T-helper 2 cell treated with Interferon-gamma antibody and Interleukin-4, amounts not matched to agents 5 μg/mL and 100 μg/mL, for 36 hours (primary cell): ENCODE results near the gene MRPS24.
A peak's percentile ranks its signal among the peaks of the same experiment; 100 is the strongest.

Experiments used
- DNase-seq: peaks from one replicate; pipeline ENCODE4 v3.0.0; 2021; ENCODE audit warnings: low spot score
- H3K27ac Mint-ChIP-seq: one replicate; pipeline ENCODE4 v1.8.0; 2021; ENCODE audit warnings: mild to moderate bottlenecking, mixed read lengths
- H3K27me3 Mint-ChIP-seq: one replicate; pipeline ENCODE4 v1.8.0; 2021; ENCODE audit warnings: low read depth, mixed read lengths
- H3K36me3 Mint-ChIP-seq: one replicate; pipeline ENCODE4 v1.8.0; 2021; ENCODE audit warnings: low read depth, mixed read lengths
- H3K4me1 Mint-ChIP-seq: one replicate; pipeline ENCODE4 v1.8.0; 2021; ENCODE audit warnings: low read depth, mixed read lengths
- H3K4me3 Mint-ChIP-seq: one replicate; pipeline ENCODE4 v1.8.0; 2022; ENCODE audit warnings: mild to moderate bottlenecking, moderate library complexity, mixed read lengths
- H3K9me3 Mint-ChIP-seq: one replicate; pipeline ENCODE4 v1.8.0; 2021; ENCODE audit warnings: mixed read lengths

The MRPS24 gene

GRCh38 chr7:43869867-43870240 lies 537 bp upstream of the MRPS24 start:
- H3K36me3 Mint-ChIP-seq = peaks cover 30% of the 10 kb centered on the region
- no peaks in the 10 kb centered on the region for H3K27me3 Mint-ChIP-seq
- H3K4me3 Mint-ChIP-seq = peak overlapping the region; percentile 97
- peak; percentile 21 for DNase-seq
- H3K27ac Mint-ChIP-seq = peak overlapping the region; percentile 86
- no peaks in the 10 kb centered on the region for H3K9me3 Mint-ChIP-seq
- H3K4me1 Mint-ChIP-seq = peaks cover 14% of the 10 kb centered on the region

- H3K27ac Mint-ChIP-seq = peak overlapping the region; percentile 90
- H3K27me3 Mint-ChIP-seq = peaks cover 3% of the 10 kb centered on the region
- H3K36me3 Mint-ChIP-seq = peaks cover 27% of the 10 kb centered on the region
- H3K4me3 Mint-ChIP-seq = peak overlapping the region; percentile 93
- H3K4me1 Mint-ChIP-seq = peaks cover 14% of the 10 kb centered on the region
- no peak for DNase-seq
- no peaks in the 10 kb centered on the region for H3K9me3 Mint-ChIP-seq
These were observed 674 bp downstream of the MRPS24 start for GRCh38 chr7:43868681-43869005.

GRCh38 chr7:43868181-43868580 lies 1.1 kb downstream of the MRPS24 start:
- H3K4me1 Mint-ChIP-seq = peaks cover 14% of the 10 kb centered on the region
- peak overlapping the region; percentile 93 for H3K4me3 Mint-ChIP-seq
- H3K9me3 Mint-ChIP-seq = no peaks in the 10 kb centered on the region
- H3K36me3 Mint-ChIP-seq = peaks cover 25% of the 10 kb centered on the region
- peaks cover 6% of the 10 kb centered on the region for H3K27me3 Mint-ChIP-seq
- DNase-seq = no peak
- no peak overlapping the region for H3K27ac Mint-ChIP-seq

- H3K4me1 Mint-ChIP-seq = peaks cover 12% of the 10 kb centered on the region
- H3K27me3 Mint-ChIP-seq = peaks cover 15% of the 10 kb centered on the region
- DNase-seq = no peak
- H3K9me3 Mint-ChIP-seq = no peaks in the 10 kb centered on the region
- H3K4me3 Mint-ChIP-seq = no peak overlapping the region
- H3K27ac Mint-ChIP-seq = no peak overlapping the region
- H3K36me3 Mint-ChIP-seq = peaks cover 22% of the 10 kb centered on the region
These were observed 4.0 kb downstream of the MRPS24 start for GRCh38 chr7:43865277-43865676.

- no peak for DNase-seq
- peaks cover 18% of the 10 kb centered on the region for H3K27me3 Mint-ChIP-seq
- no peak overlapping the region for H3K4me3 Mint-ChIP-seq
- H3K36me3 Mint-ChIP-seq = peaks cover 22% of the 10 kb centered on the region
- H3K9me3 Mint-ChIP-seq = no peaks in the 10 kb centered on the region
- no peak overlapping the region for H3K27ac Mint-ChIP-seq
- peaks cover 6% of the 10 kb centered on the region for H3K4me1 Mint-ChIP-seq
These were observed 5.2 kb downstream of the MRPS24 start for GRCh38 chr7:43864126-43864525.

- no peaks in the 10 kb centered on the region for H3K36me3 Mint-ChIP-seq
- no peaks in the 10 kb centered on the region for H3K4me1 Mint-ChIP-seq
- no peak overlapping the region for H3K27ac Mint-ChIP-seq
- H3K9me3 Mint-ChIP-seq = no peaks in the 10 kb centered on the region
- peak; percentile 11 for DNase-seq
- H3K4me3 Mint-ChIP-seq = no peak overlapping the region
- H3K27me3 Mint-ChIP-seq = peaks cover 10% of the 10 kb centered on the region
These were observed 12.3 kb downstream of the MRPS24 start for GRCh38 chr7:43856996-43857395.

- DNase-seq = no peak
- Mint-ChIP-seq H3K27ac (no peak overlapping the region), H3K36me3 (no peaks in the 10 kb centered on the region), H3K4me3 (no peak overlapping the region), H3K4me1 (no peaks in the 10 kb centered on the region), H3K27me3 (peaks cover 8% of the 10 kb centered on the region), H3K9me3 (no peaks in the 10 kb centered on the region)
These were observed 13.0 kb downstream of the MRPS24 start for GRCh38 chr7:43856316-43856715.

- Mint-ChIP-seq H3K9me3 (no peaks in the 10 kb centered on the region), H3K4me1 (peaks cover 1% of the 10 kb centered on the region), H3K27me3 (peaks cover 4% of the 10 kb centered on the region), H3K27ac (no peak overlapping the region), H3K4me3 (no peak overlapping the region), H3K36me3 (no peaks in the 10 kb centered on the region)
- no peak for DNase-seq
These were observed 14.1 kb downstream of the MRPS24 start for GRCh38 chr7:43855176-43855575.

- Mint-ChIP-seq H3K4me3 (no peak overlapping the region), H3K4me1 (peaks cover 5% of the 10 kb centered on the region), H3K27me3 (peaks cover 4% of the 10 kb centered on the region), H3K9me3 (no peaks in the 10 kb centered on the region), H3K36me3 (no peaks in the 10 kb centered on the region), H3K27ac (no peak overlapping the region)
- DNase-seq = no peak
These were observed 17.5 kb downstream of the MRPS24 start for GRCh38 chr7:43851805-43852204.

- Mint-ChIP-seq H3K36me3 (no peaks in the 10 kb centered on the region), H3K27ac (no peak overlapping the region), H3K4me1 (peaks cover 5% of the 10 kb centered on the region), H3K9me3 (no peaks in the 10 kb centered on the region), H3K27me3 (peaks cover 4% of the 10 kb centered on the region), H3K4me3 (no peak overlapping the region)
- DNase-seq = no peak
These were observed 18.8 kb downstream of the MRPS24 start for GRCh38 chr7:43850348-43851116.

GRCh38 chr7:43849047-43849446 lies 20.3 kb downstream of the MRPS24 start:
- DNase-seq = no peak
- no peaks in the 10 kb centered on the region for H3K9me3 Mint-ChIP-seq
- H3K27ac Mint-ChIP-seq = no peak overlapping the region
- peaks cover 5% of the 10 kb centered on the region for H3K4me1 Mint-ChIP-seq
- no peaks in the 10 kb centered on the region for H3K36me3 Mint-ChIP-seq
- peaks cover 4% of the 10 kb centered on the region for H3K27me3 Mint-ChIP-seq
- H3K4me3 Mint-ChIP-seq = no peak overlapping the region

- Mint-ChIP-seq H3K9me3 (no peaks in the 10 kb centered on the region), H3K27me3 (peaks cover 9% of the 10 kb centered on the region)
These were observed 21.8 kb downstream of the MRPS24 start for GRCh38 chr7:43847496-43847895.

GRCh38 chr7:43844662-43845061 lies 24.7 kb downstream of the MRPS24 start:
- Mint-ChIP-seq H3K36me3 (no peaks in the 10 kb centered on the region), H3K4me1 (peaks cover 2% of the 10 kb centered on the region), H3K27ac (no peak overlapping the region)

More at GRCh38 chr7:43847496-43847895, 21.8 kb downstream of the MRPS24 start:
- no peak for DNase-seq
- no peaks in the 10 kb centered on the region for H3K36me3 Mint-ChIP-seq
- H3K4me3 Mint-ChIP-seq = no peak overlapping the region
- no peak overlapping the region for H3K27ac Mint-ChIP-seq
- peaks cover 5% of the 10 kb centered on the region for H3K4me1 Mint-ChIP-seq

GRCh38 chr7:43844257-43844656 lies 25.1 kb downstream of the MRPS24 start:
- H3K4me3 Mint-ChIP-seq = no peak overlapping the region
- peaks cover 12% of the 10 kb centered on the region for H3K27me3 Mint-ChIP-seq
- no peak overlapping the region for H3K27ac Mint-ChIP-seq
- no peak for DNase-seq
- no peaks in the 10 kb centered on the region for H3K9me3 Mint-ChIP-seq
- no peaks in the 10 kb centered on the region for H3K36me3 Mint-ChIP-seq
- peaks cover 2% of the 10 kb centered on the region for H3K4me1 Mint-ChIP-seq

More at GRCh38 chr7:43844662-43845061, 24.7 kb downstream of the MRPS24 start:
- DNase-seq = no peak
- peaks cover 12% of the 10 kb centered on the region for H3K27me3 Mint-ChIP-seq
- H3K9me3 Mint-ChIP-seq = no peaks in the 10 kb centered on the region
- no peak overlapping the region for H3K4me3 Mint-ChIP-seq

GRCh38 chr7:43843296-43843695 lies 26.0 kb downstream of the MRPS24 start:
- Mint-ChIP-seq H3K27me3 (peaks cover 12% of the 10 kb centered on the region), H3K9me3 (no peaks in the 10 kb centered on the region), H3K36me3 (no peaks in the 10 kb centered on the region), H3K27ac (no peak overlapping the region), H3K4me1 (peaks cover 6% of the 10 kb centered on the region), H3K4me3 (no peak overlapping the region)
- DNase-seq = no peak
